ENCODE measurements around the gene DRG1. TPM values are rescaled to one million over a fixed set of nuclear protein-coding genes. Genes with fewer than 3 reads are reported as not detected.

The DRG1 gene
- total and polyA plus RNA-seq, 2 donors (not counting 1 experiment from before 2014, with no cell fraction given): 33.9 to 58.9 TPM

GRCh38 chr22:31361743-31362142 is 37.7 kb upstream of the DRG1 start:
- Mint-ChIP-seq H3K4me1 (no peaks in the 10 kb centered on the region), H3K27ac (no peak overlapping the region), H3K4me3 (no peak overlapping the region), H3K27me3 (peaks cover 6% of the 10 kb centered on the region), H3K9me3 (ENCODE audit: insufficient read depth) (no peaks in the 10 kb centered on the region)
- H3K4me3 ChIP-seq (ENCODE audit: control extremely low read depth in 1 of 5, extremely low read depth in 1 of 5, insufficient read depth in 1 of 5, low read depth in 2 of 5, low read length in 4 of 5): no peak overlapping the region
- no peaks in the 10 kb centered on the region for H3K9me3 ChIP-seq (ENCODE audit: control extremely low read depth in 1 of 3, control insufficient read depth in 2 of 3, insufficient read depth in 1 of 3, low read length in 2 of 3)
- H3K27ac ChIP-seq (ENCODE audit: low read length in 2 of 2): no peak overlapping the region
- POLR2A ChIA-PET: interaction anchor here (0.6 kb wide), 1 partner anchor 25 kb away, joined by 3 read pairs; no protein-coding TSS in a partner anchor
- no peak overlapping the region for H2AFZ ChIP-seq (ENCODE audit: insufficient read depth, low read depth, low read length, poor library complexity, severe bottlenecking)
- H4K20me1 ChIP-seq (ENCODE audit: control insufficient read depth, insufficient read depth, low read length, poor library complexity, severe bottlenecking): no peaks in the 10 kb centered on the region
- DNase-seq (no peak), ATAC-seq (ENCODE audit: low read depth) (no peak)
- H3K9ac ChIP-seq (ENCODE audit: low read length): no peak overlapping the region
- no peaks in the 10 kb centered on the region for H3K4me1 ChIP-seq (ENCODE audit: control insufficient read depth in 2 of 2, insufficient read depth in 2 of 2, low read length in 2 of 2)
- no peaks in the 10 kb centered on the region for H3K27me3 ChIP-seq (replicated peaks in 1 of 4; ENCODE audit: control extremely low read depth in 1 of 4, control insufficient read depth in 3 of 4, insufficient read depth in 4 of 4, low read length in 3 of 4)
- H3K79me2 ChIP-seq (ENCODE audit: control insufficient read depth, insufficient read depth, low read length): no peaks in the 10 kb centered on the region
- intact Hi-C loops (cut with micrococcal nuclease): no loop called here
- CTCF ChIA-PET: no interaction called here
- TF ChIP-seq CTCF (IDR thresholded peaks at IDR 0.05) (no peak), EZH2 (IDR thresholded peaks at IDR 0.05; ENCODE audit: borderline replicate concordance, insufficient read depth, low read depth, low read length, poor library complexity, severe bottlenecking) (no peak)
- H3K36me3 ChIP-seq (replicated peaks in 1 of 2; ENCODE audit: control extremely low read depth in 1 of 2, control insufficient read depth in 1 of 2, extremely low read depth in 1 of 2, insufficient read depth in 2 of 2, low read length in 1 of 2): no peaks in the 10 kb centered on the region
- no CpG with 5 or more reads among the region's 1 CpG for WGBS (ENCODE audit: insufficient coverage)
- H3K4me2 ChIP-seq (replicated peaks; ENCODE audit: low read depth, low read length, poor library complexity, severe bottlenecking): no peak overlapping the region

DNA sequence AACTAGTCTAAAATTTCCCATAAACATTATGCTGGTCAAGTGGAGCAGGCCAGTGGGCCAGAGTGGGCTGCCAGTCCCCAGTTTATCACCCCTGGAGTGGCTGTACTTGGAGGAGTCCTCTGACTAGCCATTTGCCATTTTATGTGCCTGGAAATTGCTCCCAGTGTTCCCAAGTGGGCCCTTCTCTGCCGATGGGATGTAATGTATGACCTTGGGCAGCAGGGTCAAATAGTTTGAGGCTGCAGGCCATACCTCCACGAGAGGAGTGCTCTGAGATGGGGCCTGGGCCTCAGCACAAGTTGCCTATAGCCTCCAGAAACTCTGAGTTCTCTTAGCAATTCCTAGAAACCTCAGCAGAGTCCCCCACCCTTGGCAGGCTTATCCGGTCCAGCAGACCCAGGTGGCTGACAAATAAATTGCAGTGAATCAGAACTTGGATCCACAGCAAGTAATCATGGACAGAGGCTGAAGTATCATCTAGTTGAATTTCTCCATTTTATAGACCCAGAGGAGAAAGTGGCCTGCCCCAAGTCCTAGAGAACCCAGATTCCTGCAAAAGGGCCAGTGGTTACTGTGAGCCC is 35.4 kb upstream of the DRG1 start:
- H3K27me3 ChIP-seq (replicated peaks in 1 of 4; ENCODE audit: control extremely low read depth in 1 of 4, control insufficient read depth in 3 of 4, insufficient read depth in 4 of 4, low read length in 3 of 4): no peaks in the 10 kb centered on the region
- no peak overlapping the region for H3K27ac Mint-ChIP-seq
- H3K79me2 ChIP-seq (ENCODE audit: control insufficient read depth, insufficient read depth, low read length): no peaks in the 10 kb centered on the region
- H3K4me2 ChIP-seq (replicated peaks; ENCODE audit: low read depth, low read length, poor library complexity, severe bottlenecking): no peak overlapping the region
- no peaks in the 10 kb centered on the region for H3K9me3 ChIP-seq (ENCODE audit: control extremely low read depth in 1 of 3, control insufficient read depth in 2 of 3, insufficient read depth in 1 of 3, low read length in 2 of 3)
- H3K4me3 Mint-ChIP-seq: no peak overlapping the region
- CTCF ChIA-PET: no interaction called here
- no peaks in the 10 kb centered on the region for H4K20me1 ChIP-seq (ENCODE audit: control insufficient read depth, insufficient read depth, low read length, poor library complexity, severe bottlenecking)
- H3K27me3 Mint-ChIP-seq: peaks cover 3% of the 10 kb centered on the region
- H3K9ac ChIP-seq (ENCODE audit: low read length): no peak overlapping the region
- H2AFZ ChIP-seq (ENCODE audit: insufficient read depth, low read depth, low read length, poor library complexity, severe bottlenecking): no peak overlapping the region
- no peak for TF ChIP-seq EZH2 (IDR thresholded peaks at IDR 0.05; ENCODE audit: borderline replicate concordance, insufficient read depth, low read depth, low read length, poor library complexity, severe bottlenecking)
- no peak for TF ChIP-seq CTCF (IDR thresholded peaks at IDR 0.05)
- no peaks in the 10 kb centered on the region for H3K9me3 Mint-ChIP-seq (ENCODE audit: insufficient read depth)
- DNase-seq (no peak), ATAC-seq (ENCODE audit: low read depth) (no peak)
- WGBS (ENCODE audit: insufficient coverage): 90% methylated on average over 3 of the region's 3 CpGs
- H3K4me1 Mint-ChIP-seq: no peaks in the 10 kb centered on the region
- no peak overlapping the region for H3K4me3 ChIP-seq (ENCODE audit: control extremely low read depth in 1 of 5, extremely low read depth in 1 of 5, insufficient read depth in 1 of 5, low read depth in 2 of 5, low read length in 4 of 5)
- no peak overlapping the region for H3K27ac ChIP-seq (ENCODE audit: low read length in 2 of 2)
- H3K4me1 ChIP-seq (ENCODE audit: control insufficient read depth in 2 of 2, insufficient read depth in 2 of 2, low read length in 2 of 2): no peaks in the 10 kb centered on the region
- POLR2A ChIA-PET: no interaction called here
- intact Hi-C loops (cut with micrococcal nuclease): no loop called here
- H3K36me3 ChIP-seq (replicated peaks in 1 of 2; ENCODE audit: control extremely low read depth in 1 of 2, control insufficient read depth in 1 of 2, extremely low read depth in 1 of 2, insufficient read depth in 2 of 2, low read length in 1 of 2): no peaks in the 10 kb centered on the region
